ENCODE data around the gene PLCH1. TPM values are rescaled to one million over a fixed set of nuclear protein-coding genes. Genes with fewer than 3 reads are reported as not detected.

Gene PLCH1
- total RNA-seq, 3 donors from 2014 or later, result 4.2 to 13.2 (median 10.2) TPM

GRCh38 chr3:155329513-155330048 is 415.3 kb downstream of the PLCH1 start:
- H3K36me3 ChIP-seq (ENCODE audit: low read depth), result no peaks in the 10 kb centered on the region
- no peak for TF ChIP-seq CTCF (IDR thresholded peaks at IDR 0.05)
- no peaks in the 10 kb centered on the region for H3K4me1 ChIP-seq (ENCODE audit: low read depth)
- no peak for ATAC-seq
- DNase-seq, result no peak
- intact Hi-C loops (cut with DNase I, micrococcal nuclease), result loop anchor here in 1 of 2 donors (10.0 kb wide), 1 partner anchor 575 kb away; no protein-coding TSS in a partner anchor
- H3K4me3 ChIP-seq, result no peak overlapping the region
- no peaks in the 10 kb centered on the region for H3K9me3 ChIP-seq

DNA sequence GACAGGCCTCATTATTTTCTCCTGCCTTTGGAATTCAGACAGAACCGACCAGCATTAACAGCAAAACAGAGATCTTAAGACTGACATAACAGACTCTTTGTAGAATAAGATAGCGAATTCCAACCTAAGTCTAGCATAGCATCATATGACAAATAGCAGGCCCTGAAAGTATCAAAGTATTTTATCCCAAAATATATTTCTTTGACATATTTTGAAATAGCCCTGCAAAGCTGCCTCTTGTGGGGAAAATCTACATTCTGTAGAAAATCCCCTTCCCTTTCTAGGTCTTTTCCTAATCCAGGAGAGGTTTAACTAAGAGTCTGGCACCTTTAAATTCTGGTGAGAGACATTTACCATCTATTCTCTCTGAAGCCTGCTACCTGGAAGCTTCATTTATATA is 417.0 kb downstream of the PLCH1 start:
- Histone ChIP-seq H3K4me3 (no peak overlapping the region), H3K9me3 (no peaks in the 10 kb centered on the region), H3K4me1 (ENCODE audit: low read depth) (no peaks in the 10 kb centered on the region), H3K36me3 (ENCODE audit: low read depth) (no peaks in the 10 kb centered on the region)
- no peak for TF ChIP-seq CTCF (IDR thresholded peaks at IDR 0.05)
- intact Hi-C loops (cut with DNase I, micrococcal nuclease), result loop anchor here in 1 of 2 donors (10.0 kb wide), 1 partner anchor 573 kb away; no protein-coding TSS in a partner anchor
- DNase-seq (no peak), ATAC-seq (no peak)

GRCh38 chr3:155327430-155327829 is 417.4 kb downstream of the PLCH1 start:
- no peaks in the 10 kb centered on the region for H3K4me1 ChIP-seq (ENCODE audit: low read depth)
- H3K36me3 ChIP-seq (ENCODE audit: low read depth), result no peaks in the 10 kb centered on the region
- DNase-seq, result no peak
- H3K4me3 ChIP-seq, result no peak overlapping the region
- TF ChIP-seq CTCF (IDR thresholded peaks at IDR 0.05), result no peak
- no peak for ATAC-seq
- intact Hi-C loops (cut with DNase I, micrococcal nuclease), result loop anchor here in 1 of 2 donors (10.0 kb wide), 1 partner anchor 573 kb away; no protein-coding TSS in a partner anchor
- H3K9me3 ChIP-seq, result no peaks in the 10 kb centered on the region

DNA sequence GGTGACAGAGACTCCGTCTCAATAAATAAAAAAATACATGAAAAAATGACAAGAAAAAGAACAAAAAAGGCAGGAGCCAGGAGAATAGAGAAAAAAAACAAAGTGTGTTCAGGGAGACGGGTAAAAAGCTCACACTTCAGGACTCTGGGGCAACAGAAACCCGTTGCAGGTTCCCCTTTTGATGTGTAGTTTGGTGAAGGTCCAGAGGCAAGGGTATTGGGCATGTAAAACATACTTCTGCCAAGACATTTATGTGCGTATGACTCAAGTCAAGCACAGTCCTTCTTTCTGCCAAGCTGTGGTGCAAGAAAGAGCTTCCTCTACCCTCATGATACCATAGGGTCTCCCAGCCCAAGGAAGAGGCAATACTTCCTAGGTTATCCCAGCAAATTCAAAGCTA is 418.0 kb downstream of the PLCH1 start:
- Histone ChIP-seq H3K4me3 (no peak overlapping the region), H3K4me1 (ENCODE audit: low read depth) (no peaks in the 10 kb centered on the region), H3K9me3 (no peaks in the 10 kb centered on the region), H3K36me3 (ENCODE audit: low read depth) (no peaks in the 10 kb centered on the region)
- TF ChIP-seq CTCF (IDR thresholded peaks at IDR 0.05), result no peak
- DNase-seq (no peak), ATAC-seq (no peak)
- intact Hi-C loops (cut with DNase I, micrococcal nuclease), result loop anchor here in 1 of 2 donors (10.0 kb wide), 1 partner anchor 572 kb away; no protein-coding TSS in a partner anchor

DNA sequence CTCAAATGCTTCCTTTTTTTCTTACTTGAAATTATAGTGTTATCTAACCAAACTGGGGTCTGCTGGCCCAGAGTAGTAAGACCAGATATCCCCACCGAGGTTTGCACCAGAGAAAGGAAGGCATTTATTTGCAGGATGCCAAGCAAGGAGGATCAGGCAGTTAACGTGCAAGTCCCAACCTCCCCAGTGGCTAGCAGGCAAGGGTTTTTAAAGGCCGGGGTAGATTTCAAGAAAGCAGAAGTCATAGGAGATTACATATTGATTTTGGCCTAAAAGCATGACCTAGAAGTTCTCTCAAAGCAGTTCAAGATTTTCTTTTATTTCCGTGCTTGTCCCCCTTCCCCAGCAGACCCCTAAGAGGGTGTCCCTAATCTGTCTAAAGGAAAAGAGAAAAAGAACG is 418.6 kb downstream of the PLCH1 start:
- ATAC-seq (no peak), DNase-seq (no peak)
- Histone ChIP-seq H3K9me3 (no peaks in the 10 kb centered on the region), H3K4me3 (no peak overlapping the region), H3K4me1 (ENCODE audit: low read depth) (no peaks in the 10 kb centered on the region), H3K36me3 (ENCODE audit: low read depth) (no peaks in the 10 kb centered on the region)
- intact Hi-C loops (cut with DNase I, micrococcal nuclease), result loop anchor here in 1 of 2 donors (10.0 kb wide), 1 partner anchor 571 kb away; no protein-coding TSS in a partner anchor
- TF ChIP-seq CTCF (IDR thresholded peaks at IDR 0.05), result no peak

Other genes starting within 250 kb of the PLCH1 start
- gene C3orf33, start 61.2 kb upstream of the PLCH1 start, total RNA-seq, result 1 to 10 TPM; 1.7 to 3.3 (median 2.0) TPM
- 10 to 100 TPM; 25.8 to 31.0 (median 27.8) TPM for gene SLC33A1, start 109.4 kb upstream of the PLCH1 start, total RNA-seq
- gene GMPS, start 125.6 kb upstream of the PLCH1 start, total RNA-seq, result 10 to 100 TPM; 20.2 to 44.7 (median 35.4) TPM

All from mucosa of descending colon (tissue), 3 donors.